Endothelial cell of umbilical vein (primary cell): Measurements from ENCODE around the gene RELL2. TPM values are rescaled to one million over a fixed set of nuclear protein-coding genes. Genes with fewer than 3 reads are reported as not detected.

Experiments
- BruUV-seq: library from RNA; stranded (reverse); fragments of 400-500 nt; replicated peaks from 2 replicates; lab custom pipeline; 2021; lab: Mats Ljungman, UMichigan
- CTCF ChIA-PET: fragments of 300-600, 350-600 bp; sonication (Branson Sonifier 250); formaldehyde crosslinking; loops from one replicate; lab custom pipeline; 2021; ENCODE audit warnings: antibody characterized with exemption, inconsistent platforms; lab: Charles Lee
- POLR2A ChIA-PET: fragments of 300-600, 350-600 bp; sonication (Branson Sonifier 250); formaldehyde crosslinking; loops from one replicate; lab custom pipeline; 2021; ENCODE audit warnings: antibody characterized with exemption, inconsistent platforms; lab: Charles Lee
- DNase-seq: peaks from one replicate; pipeline ENCODE4 v3.0.0-alpha.2; 2011; ENCODE audit warnings: low read depth, low spot score
- FAIRE-seq: peaks from 2 replicates; lab custom pipeline; 2011; peaks lifted over from hg19 to GRCh38; lab: Jason Lieb, UNC
- H2AFZ ChIP-seq: 2 replicates; pipeline ENCODE4 v1.6.0; 2012; ENCODE audit warnings: low read depth, low read length, control low read depth, inconsistent platforms
- H3K27ac ChIP-seq: 2 replicates; pipeline ENCODE4 v1.5.1; 2011; ENCODE audit warnings: low read depth, mild to moderate bottlenecking, control low read depth, low read length, moderate library complexity; ENCODE audit not compliant: insufficient read depth
- H3K27me3 ChIP-seq, 2 experiments: 2 replicates each; pipeline versions ENCODE4 v1.6.0 to v1.6.1; 2011; ENCODE audit warnings: low read length in 2 of 2, mixed read lengths in 1 of 2; ENCODE audit not compliant: control insufficient read depth in 2 of 2, insufficient read depth in 2 of 2
- H3K36me3 ChIP-seq, 2 experiments: 2 replicates in 1 of 2; 3 replicates in 1 of 2; pipeline ENCODE4 v1.5.1; 2011; ENCODE audit warnings: low read length in 2 of 2, mild to moderate bottlenecking in 1 of 2, moderate library complexity in 1 of 2; ENCODE audit not compliant: control insufficient read depth in 2 of 2, insufficient read depth in 2 of 2; ENCODE audit errors: extremely low read depth in 1 of 2
- H3K4me1 ChIP-seq: 3 replicates; pipeline ENCODE4 v1.5.1; 2011; ENCODE audit warnings: mild to moderate bottlenecking, low read length; ENCODE audit not compliant: control insufficient read depth, insufficient read depth; ENCODE audit errors: extremely low read depth
- H3K4me2 ChIP-seq: 2 replicates; pipeline ENCODE4 v1.6.1; 2011; ENCODE audit warnings: low read length, control low read depth, mixed read lengths; ENCODE audit not compliant: insufficient read depth
- H3K4me3 ChIP-seq, 3 experiments: fragments of 200-600 bp in 1 of 3; sonication (generic), shearing (Covaris generic) in 1 of 3; replicated peaks in 1 of 3; 2 replicates each; pipeline ENCODE4 v1.5.1; 2011 to 2016; ENCODE audit warnings: control low read depth in 3 of 3, low read length in 3 of 3, mild to moderate bottlenecking in 2 of 3, inconsistent platforms in 1 of 3, low read depth in 1 of 3, moderate library complexity in 1 of 3; ENCODE audit not compliant: insufficient read depth in 1 of 3
- H3K79me2 ChIP-seq: 2 replicates; pipeline ENCODE4 v1.6.0; 2012; ENCODE audit warnings: low read length, inconsistent platforms; ENCODE audit not compliant: control insufficient read depth, insufficient read depth
- H3K9ac ChIP-seq: replicated peaks from 2 replicates; pipeline ENCODE3; 2011; ENCODE audit warnings: low read length, control low read depth; ENCODE audit not compliant: insufficient read depth; ENCODE audit errors: extremely low read depth
- H3K9me1 ChIP-seq: replicated peaks from 3 replicates; pipeline ENCODE4 v1.6.0; 2011; ENCODE audit warnings: mild to moderate bottlenecking, low read length; ENCODE audit not compliant: control insufficient read depth, insufficient read depth; ENCODE audit errors: extremely low read depth
- H3K9me3 ChIP-seq: replicated peaks from 2 replicates; pipeline ENCODE4 v1.5.1; 2012; ENCODE audit warnings: low read length, inconsistent platforms; ENCODE audit not compliant: control insufficient read depth, insufficient read depth
- H4K20me1 ChIP-seq: replicated peaks from 2 replicates; pipeline ENCODE3; 2011; ENCODE audit warnings: mild to moderate bottlenecking, low read length; ENCODE audit not compliant: control insufficient read depth, insufficient read depth; ENCODE audit errors: extremely low read depth
- CTCF ChIP-seq, 2 donors: IDR thresholded peaks; 1 replicate in 1 of 2; 2 replicates in 1 of 2; pipeline ENCODE4 v1.5.1; 2011; ENCODE audit warnings: low read length in 2 of 2, mild to moderate bottlenecking in 2 of 2, moderate library complexity in 2 of 2, control low read depth in 1 of 2, inconsistent platforms in 1 of 2, low read depth in 1 of 2; ENCODE audit not compliant: insufficient read depth in 1 of 2; ENCODE audit errors: extremely low read depth in 1 of 2
- EZH2 ChIP-seq: IDR thresholded peaks from 2 replicates; pipeline ENCODE4 v1.6.1; 2012; ENCODE audit warnings: borderline replicate concordance, low read depth, mild to moderate bottlenecking, moderate library complexity, low read length, inconsistent platforms; ENCODE audit not compliant: severe bottlenecking
- FOS ChIP-seq: IDR thresholded peaks from 2 replicates; pipeline ENCODE4 v1.6.1; 2011; ENCODE audit warnings: mild to moderate bottlenecking, low read length, moderate library complexity, borderline replicate concordance; ENCODE audit not compliant: insufficient read depth
- GATA2 ChIP-seq: IDR thresholded peaks from 2 replicates; pipeline ENCODE4 v1.7.0; 2011; ENCODE audit warnings: low read depth, mild to moderate bottlenecking, moderate library complexity, mixed read lengths, low read length; ENCODE audit not compliant: insufficient read length, insufficient read depth
- JUN ChIP-seq: IDR thresholded peaks from 2 replicates; pipeline ENCODE4 v1.6.1; 2011; ENCODE audit warnings: borderline replicate concordance, low read depth; ENCODE audit not compliant: insufficient read length, insufficient read depth
- MAX ChIP-seq: IDR thresholded peaks from 2 replicates; pipeline ENCODE4 v1.6.1; 2011; ENCODE audit not compliant: insufficient read depth, insufficient read length
- MYC ChIP-seq: IDR thresholded peaks from one replicate; pipeline ENCODE4 v1.6.1; 2011; ENCODE audit warnings: mild to moderate bottlenecking, low read depth, low read length
- POLR2A ChIP-seq: IDR thresholded peaks from 2 replicates; pipeline ENCODE4 v1.6.1; 2012; ENCODE audit warnings: low read depth, mild to moderate bottlenecking, control low read depth, low read length
- POLR2AphosphoS5 ChIP-seq: IDR thresholded peaks from 2 replicates; pipeline ENCODE4 v1.6.1; 2012; ENCODE audit warnings: low read depth, mild to moderate bottlenecking, control low read depth, low read length, moderate library complexity; ENCODE audit not compliant: insufficient read depth
- dilution Hi-C: fragments of 300-500 bp; cut with MboI; formaldehyde crosslinking; loops from one replicate; pipeline ENCODE4 v1.15.0; 2019; ENCODE audit warnings: low sequenced_read_pairs; ENCODE audit not compliant: extremely low pct_ligation_motif_present
- intact Hi-C: fragments of 100-400 bp; cut with micrococcal nuclease; formaldehyde crosslinking; loops from one replicate; pipeline ENCODE4 v1.10.0; 2022
- polyA plus RNA-seq, 4 experiments: library from polyadenylated mRNA; depleted of rRNA in 3 of 4; stranded (reverse) in 3 of 4; unstranded in 1 of 4; fragments of >200 nt; gene quantifications; 2 replicates each; pipeline versions ENCODE4 v1.2.1 to v1.2.3, GENCODE V29; 2011 to 2012; ENCODE audit warnings: missing spikeins in 1 of 4
- total RNA-seq: library from RNA; stranded (reverse); gene quantifications from 2 replicates; pipeline ENCODE4 v1.2.3, GENCODE V29; 2021

RELL2 gene
- total and polyA plus RNA-seq, 2 donors (not counting 3 experiments of a cell fraction or from before 2014, with no cell fraction given): 3.4 to 3.6 TPM

- H3K36me3 ChIP-seq: peaks cover 3 to 14% of the 10 kb centered on the region in 2 experiments
Measured at GRCh38 chr5:141618804-141619554, 17.8 kb upstream of the RELL2 start, which contains the start of gene DIAPH1. TSS of gene DIAPH1 (minus strand) at chr5:141619000. CDS start at chr5:141618914, 86 bp downstream.

More at GRCh38 chr5:141618804-141619554, 17.8 kb upstream of the RELL2 start, which contains the start of gene DIAPH1:
- H3K9ac ChIP-seq: peak within 1 kb of the TSS; percentile 67
- H3K4me2 ChIP-seq: peak within 1 kb of the TSS; percentile 90
- intact Hi-C loops (loop anchor here (1.0 kb wide), 4 partner anchors 14 to 202 kb away; partner anchors contain the start of genes HDAC3, PCDHGB7 and RELL2), dilution Hi-C loops (no loop called here)
- peak; percentile 95 for DNase-seq
- no peak for TF ChIP-seq JUN
- no peak for TF ChIP-seq GATA2
- TF ChIP-seq MYC: peak; percentile 68
- peak; percentile 98 to 99 for TF ChIP-seq CTCF (IDR thresholded peaks at IDR 0.05; ENCODE audit: extremely low read depth in 1 of 2, insufficient read depth in 1 of 2, low read depth in 1 of 2, low read length in 2 of 2)
- TF ChIP-seq POLR2AphosphoS5: peak; percentile 91
- no peak for TF ChIP-seq EZH2
- peak; percentile 77 for TF ChIP-seq POLR2A
- TF ChIP-seq MAX: peak; percentile 90
- TF ChIP-seq FOS: peak; percentile 17
- peak; percentile 74 for FAIRE-seq
- H3K4me1 ChIP-seq: peaks cover 18% of the 10 kb centered on the region
- no peaks in the 10 kb centered on the region for H3K27me3 ChIP-seq
- peaks cover 27% of the 10 kb centered on the region for H3K79me2 ChIP-seq
- ChIA-PET POLR2A (interaction anchor here (0.6 to 2.7 kb wide), 6 partner anchors 15 to 1244 kb away, joined by 3 to 18 read pairs (median 6); partner anchors contain the start of genes HDAC3 and RELL2), CTCF (interaction anchor here (0.5 to 8.5 kb wide), 25 partner anchors 10 to 966 kb away, joined by 3 to 1019 read pairs (median 4); partner anchors contain the start of genes ARAP3, FCHSD1, HDAC3 and PCDHGA11)
- no peaks in the 10 kb centered on the region for H3K9me1 ChIP-seq
- BruUV-seq: no TSS peak
- peak within 1 kb of the TSS; percentile 77 to 84 (median 80) for H3K4me3 ChIP-seq
- H4K20me1 ChIP-seq: peaks cover 3% of the 10 kb centered on the region
- no peaks in the 10 kb centered on the region for H3K9me3 ChIP-seq
- H3K27ac ChIP-seq: peak within 1 kb of the TSS; percentile 22
- peak within 1 kb of the TSS; percentile 45 for H2AFZ ChIP-seq
